ENCODE data around the gene UTP11. TPM values are rescaled to one million over a fixed set of nuclear protein-coding genes. Genes with fewer than 3 reads are reported as not detected.
A peak's percentile ranks its signal among the peaks of the same experiment; 100 is the strongest.

Gene UTP11
- total and polyA plus RNA-seq, 2 of the 8 experiments (the other 6 are each of a cell fraction or from before 2014, with no cell fraction given) = 19.5 to 60.5 TPM

GRCh38 chr1:37994886-37995566 is 17.5 kb upstream of the UTP11 start:
- H3K14ac ChIP-seq (ENCODE audit: insufficient read length) = no peak overlapping the region
- no peak overlapping the region for H3K23ac ChIP-seq (ENCODE audit: insufficient read length)
- no peaks in the 10 kb centered on the region for H3K79me2 ChIP-seq (ENCODE audit: control insufficient read depth in 1 of 2, insufficient read depth in 2 of 2, low read length in 2 of 2)
- H3K23me2 ChIP-seq (ENCODE audit: low read depth, low read length) = peaks cover 2% of the 10 kb centered on the region
- H3K27me3 ChIP-seq (replicated peaks in 1 of 4; ENCODE audit: control insufficient read depth in 3 of 4, extremely low read depth in 1 of 4, insufficient read depth in 3 of 4, low read length in 3 of 4) = no peaks in the 10 kb centered on the region; a peak in 1 of 7 replicates
- peak overlapping the region; percentile 74 for H3K56ac ChIP-seq (replicated peaks; ENCODE audit: insufficient read length, low read depth, low read length)
- H2BK15ac ChIP-seq (ENCODE audit: low read length) = no peak overlapping the region; the same call in 1 of the 2 replicates
- POLR2A ChIA-PET (ENCODE audit: partially characterized antibody) = interaction anchor here (0.6 to 4.7 kb wide), 12 partner anchors 9 to 547 kb away, joined by 3 to 28 read pairs (median 6); partner anchors contain the start of genes INPP5B and UTP11
- peak overlapping the region; percentile 93; the same call in 1 of the 2 replicates for H2AK5ac ChIP-seq (ENCODE audit: low read depth, low read length)
- H3K9me3 ChIP-seq (ENCODE audit: insufficient read depth in 2 of 2, low read depth in 1 of 2, low read length in 1 of 2) = no peaks in the 10 kb centered on the region
- peak overlapping the region; percentile 85; the same call in 1 of the 2 replicates for H2BK5ac ChIP-seq (ENCODE audit: low read depth, low read length)
- H3K4me3 ChIP-seq (ENCODE audit: extremely low read depth in 1 of 4, insufficient read depth in 2 of 4, low read depth in 3 of 4, low read length in 4 of 4) = peak overlapping the region; percentile 39 to 65 (median 58)
- H2BK12ac ChIP-seq (ENCODE audit: low read depth, low read length) = peak overlapping the region; percentile 95
- peak overlapping the region in 3 of 4 experiments; percentile 26 to 68 (median 66); a peak in 5 of 7 replicates for H3K9ac ChIP-seq (replicated peaks in 1 of 4; ENCODE audit: extremely low read depth in 1 of 4, low read depth in 3 of 4, low read length in 3 of 4)
- H2BK120ac ChIP-seq (replicated peaks; ENCODE audit: low read depth, low read length) = peak overlapping the region; percentile 91
- CTCF ChIA-PET (ENCODE audit: partially characterized antibody) = interaction anchor here (0.7 to 14.7 kb wide), 3 partner anchors 21 to 138 kb away, joined by 3 to 211 read pairs (median 4); partner anchors contain the start of gene UTP11
- TF ChIP-seq BACH1 (IDR thresholded peaks at IDR 0.05; ENCODE audit: low read length) (no peak), SRF (IDR thresholded peaks at IDR 0.05; ENCODE audit: low read depth, low read length) (no peak), POLR2AphosphoS5 (IDR thresholded peaks at IDR 0.05; ENCODE audit: low read depth, low read length) (peak; percentile 25; the same call in 1 of the 2 replicates), POU5F1 (IDR thresholded peaks at IDR 0.05; ENCODE audit: low read depth, low read length) (no peak), CBX8 (IDR thresholded peaks at IDR 0.05; ENCODE audit: borderline replicate concordance, low read depth, low read length) (no peak)
- peak overlapping the region; percentile 77 to 79 for H3K4me2 ChIP-seq (ENCODE audit: insufficient read depth in 1 of 2, low read depth in 2 of 2, low read length in 2 of 2)
- H4K5ac ChIP-seq (ENCODE audit: insufficient read length, low read depth, low read length) = no peak overlapping the region
- H3K4ac ChIP-seq (replicated peaks; ENCODE audit: insufficient read length, low read depth, low read length) = peak overlapping the region; percentile 94
- H3K4me1 ChIP-seq (replicated peaks in 1 of 4; ENCODE audit: control insufficient read depth in 3 of 4, insufficient read depth in 4 of 4, low read length in 3 of 4) = peaks cover 0 to 21% (median 17%) of the 10 kb centered on the region in 4 experiments; a peak in 6 of 7 replicates
- H2AFZ ChIP-seq (ENCODE audit: low read length) = no peak overlapping the region
- peak overlapping the region; percentile 82 for H4K91ac ChIP-seq (replicated peaks; ENCODE audit: insufficient read length, low read length)
- WGBS, 2 experiments (ENCODE audit: extremely low coverage in 1 of 2, insufficient coverage in 1 of 2, insufficient read length in 1 of 2, insufficient replicate concordance in 2 of 2, low coverage in 1 of 2, low lambda C conversion rate in 2 of 2, missing lambda C conversion rate in 1 of 2) = 81% methylated on average over 11 of the region's 11 CpGs; no CpG with 5 or more reads in 1 of the 2 experiments
- peaks cover 0 to 17% (median 5%) of the 10 kb centered on the region in 4 experiments; a peak in 5 of 8 replicates for H3K36me3 ChIP-seq (ENCODE audit: control insufficient read depth in 2 of 4, insufficient read depth in 4 of 4, low read length in 3 of 4)
- H4K20me1 ChIP-seq (replicated peaks in 1 of 2; ENCODE audit: control insufficient read depth in 1 of 2, insufficient read depth in 2 of 2, low read length in 2 of 2) = no peaks in the 10 kb centered on the region
- H4K8ac ChIP-seq (ENCODE audit: extremely low read depth, insufficient read depth, low read length) = peak overlapping the region; percentile 81; the same call in 1 of the 2 replicates
- DNase-seq (ENCODE audit: low read depth in 1 of 2, low spot score in 2 of 2) (no peak), FAIRE-seq (no peak)
- H3K18ac ChIP-seq (ENCODE audit: extremely low read depth, low read length) = peak overlapping the region; percentile 66; the same call in 1 of the 2 replicates
- H3K79me1 ChIP-seq (ENCODE audit: low read depth, low read length) = no peaks in the 10 kb centered on the region
- H2BK20ac ChIP-seq (ENCODE audit: low read length) = 0 out of 2 replicates have a peak overlapping the region, but pooled peaks have one; percentile 43
- H3K27ac ChIP-seq (ENCODE audit: low read depth, low read length) = no peak overlapping the region; the same call in 1 of the 2 replicates
